ENCODE results near the gene SEZ6. TPM values are rescaled to one million over a fixed set of nuclear protein-coding genes. Genes with fewer than 3 reads are reported as not detected.

Gene SEZ6
- total RNA-seq, 4 donors from 2014 or later = 0.42 to 0.83 (median 0.52) TPM; not detected in 1

DNA sequence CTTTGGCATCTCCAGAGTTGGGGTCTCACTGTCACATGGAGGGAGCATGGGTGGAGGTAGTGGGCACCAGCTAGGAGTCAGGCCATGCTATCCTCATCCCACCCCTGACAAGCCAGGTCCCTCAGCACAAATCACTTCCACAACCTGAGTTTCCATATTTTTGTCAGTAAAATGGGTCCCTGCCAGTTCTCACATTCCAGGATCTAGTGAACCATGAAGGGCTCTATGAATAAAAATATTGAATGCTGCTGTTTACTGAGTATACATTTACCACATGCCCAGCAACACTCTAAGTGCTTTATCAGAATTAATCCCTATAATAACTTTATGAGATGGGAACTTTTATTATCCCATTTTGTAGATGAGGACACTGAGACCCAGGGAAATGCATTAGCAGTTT lies 16.8 kb downstream of the SEZ6 start:
- Histone ChIP-seq H3K4me1 (peaks cover 0 to 8% (median 5%) of the 10 kb centered on the region in 4 donors), H3K9me3 (no peaks in the 10 kb centered on the region), H3K27me3 (peaks cover 0 to 50% (median 0%) of the 10 kb centered on the region in 4 donors), H3K36me3 (no peaks in the 10 kb centered on the region), H3K27ac (replicated peaks in 1 of 4) (no peak overlapping the region), H3K4me3 (no peak overlapping the region)
- TF ChIP-seq, protein P1, sequence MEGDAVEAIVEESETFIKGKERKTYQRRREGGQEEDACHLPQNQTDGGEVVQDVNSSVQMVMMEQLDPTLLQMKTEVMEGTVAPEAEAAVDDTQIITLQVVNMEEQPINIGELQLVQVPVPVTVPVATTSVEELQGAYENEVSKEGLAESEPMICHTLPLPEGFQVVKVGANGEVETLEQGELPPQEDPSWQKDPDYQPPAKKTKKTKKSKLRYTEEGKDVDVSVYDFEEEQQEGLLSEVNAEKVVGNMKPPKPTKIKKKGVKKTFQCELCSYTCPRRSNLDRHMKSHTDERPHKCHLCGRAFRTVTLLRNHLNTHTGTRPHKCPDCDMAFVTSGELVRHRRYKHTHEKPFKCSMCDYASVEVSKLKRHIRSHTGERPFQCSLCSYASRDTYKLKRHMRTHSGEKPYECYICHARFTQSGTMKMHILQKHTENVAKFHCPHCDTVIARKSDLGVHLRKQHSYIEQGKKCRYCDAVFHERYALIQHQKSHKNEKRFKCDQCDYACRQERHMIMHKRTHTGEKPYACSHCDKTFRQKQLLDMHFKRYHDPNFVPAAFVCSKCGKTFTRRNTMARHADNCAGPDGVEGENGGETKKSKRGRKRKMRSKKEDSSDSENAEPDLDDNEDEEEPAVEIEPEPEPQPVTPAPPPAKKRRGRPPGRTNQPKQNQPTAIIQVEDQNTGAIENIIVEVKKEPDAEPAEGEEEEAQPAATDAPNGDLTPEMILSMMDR (IDR thresholded peaks at IDR 0.05) = no peak
- TF ChIP-seq POLR2A (IDR thresholded peaks at IDR 0.05; ENCODE audit: low read depth) (no peak), EP300 (IDR thresholded peaks at IDR 0.05) (no peak)
- no peak for DNase-seq (ENCODE audit: extremely low spot score)
- intact Hi-C loops (cut with DNase I) = no loop called here

DNA sequence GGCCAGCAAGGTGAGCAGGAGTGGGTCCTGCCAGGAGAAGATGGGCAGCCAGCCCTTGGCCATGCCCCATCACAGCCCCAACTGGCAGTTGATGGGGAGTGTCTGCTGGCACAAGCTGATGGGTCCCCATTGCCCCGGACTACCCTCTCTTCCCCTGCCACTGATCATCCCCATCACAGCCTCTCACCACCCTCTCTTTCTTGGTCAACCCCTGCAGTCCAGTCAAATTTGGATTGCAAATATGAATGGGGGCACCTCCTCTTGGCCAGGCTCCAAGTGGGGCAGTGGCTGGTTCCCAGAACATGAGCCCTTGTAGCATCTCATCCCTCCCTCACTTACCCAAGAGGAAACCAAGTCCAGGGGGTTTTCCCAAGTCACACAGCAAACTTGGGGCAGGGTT lies 17.4 kb downstream of the SEZ6 start:
- intact Hi-C loops (cut with DNase I) = no loop called here
- H3K9me3 ChIP-seq = no peaks in the 10 kb centered on the region
- WGBS = 85% methylated on average over 1 of the region's 1 CpG
- peaks cover 5 to 8% (median 5%) of the 10 kb centered on the region in 4 donors for H3K4me1 ChIP-seq
- DNase-seq (ENCODE audit: extremely low spot score) = no peak
- no peaks in the 10 kb centered on the region for H3K36me3 ChIP-seq
- TF ChIP-seq EP300 (IDR thresholded peaks at IDR 0.05) (no peak), POLR2AphosphoS5 (IDR thresholded peaks at IDR 0.05) (no peak), POLR2A (IDR thresholded peaks at IDR 0.05; ENCODE audit: low read depth) (no peak)
- TF ChIP-seq, protein P1 (IDR thresholded peaks at IDR 0.05) = no peak
- H3K4me3 ChIP-seq = no peak overlapping the region
- H3K27ac ChIP-seq (replicated peaks in 1 of 4) = no peak overlapping the region
- peaks cover 0 to 49% (median 0%) of the 10 kb centered on the region in 4 donors for H3K27me3 ChIP-seq

DNA sequence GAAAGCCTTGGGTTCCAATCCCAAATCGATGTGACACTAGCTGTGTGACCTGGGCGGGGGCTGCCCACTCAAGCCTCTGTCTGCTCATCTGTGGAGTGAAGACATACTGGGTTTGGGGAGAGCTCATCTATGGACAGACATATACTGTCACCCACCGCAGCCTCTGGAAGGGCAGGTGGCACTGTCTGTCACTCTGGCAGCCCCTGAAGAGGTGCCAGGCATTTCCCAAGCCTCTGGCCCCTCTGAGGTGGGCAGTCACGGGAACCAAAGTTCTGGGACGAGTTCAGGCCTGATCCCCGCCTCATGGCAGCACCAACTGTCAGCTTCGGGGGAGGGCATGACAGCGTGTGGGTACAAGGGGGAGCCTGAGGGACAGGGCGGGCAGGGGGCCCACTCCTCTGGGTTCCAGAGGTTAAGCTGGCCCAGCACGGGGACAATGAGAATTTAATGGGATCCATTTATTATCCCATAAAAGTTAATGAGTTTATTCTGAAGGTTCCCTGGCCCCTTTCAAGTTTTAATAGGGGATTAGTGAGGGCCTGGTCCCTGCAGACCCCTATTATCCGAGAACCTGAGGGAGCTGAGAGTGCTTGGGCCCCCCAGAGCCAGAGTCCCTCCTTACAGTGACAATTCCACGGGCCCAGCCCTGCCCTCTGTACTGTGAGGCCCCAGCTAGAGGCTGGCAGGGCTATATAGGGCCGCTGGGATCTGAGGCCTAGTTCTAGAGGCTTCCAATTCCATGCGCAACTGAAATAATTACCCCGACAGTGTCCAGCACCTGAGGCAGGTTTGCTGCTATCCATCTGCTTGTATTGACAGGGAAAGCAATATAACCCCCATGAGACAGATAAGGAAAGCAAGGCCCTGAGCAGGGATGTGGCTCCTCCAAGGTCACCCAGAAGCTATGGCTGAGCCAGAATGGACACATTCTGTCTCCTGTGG lies 18.8 kb downstream of the SEZ6 start:
- Histone ChIP-seq H3K36me3 (no peaks in the 10 kb centered on the region), H3K4me1 (peaks cover 8 to 13% (median 9%) of the 10 kb centered on the region in 4 donors), H3K27me3 (peaks cover 0 to 42% (median 0%) of the 10 kb centered on the region in 4 donors), H3K9me3 (no peaks in the 10 kb centered on the region), H3K27ac (replicated peaks in 1 of 4) (no peak overlapping the region), H3K4me3 (no peak overlapping the region)
- no peak for DNase-seq (ENCODE audit: extremely low spot score)
- TF ChIP-seq EP300 (IDR thresholded peaks at IDR 0.05) (no peak), POLR2A (IDR thresholded peaks at IDR 0.05; ENCODE audit: low read depth) (no peak), POLR2AphosphoS5 (IDR thresholded peaks at IDR 0.05) (no peak)
- TF ChIP-seq, protein P1 (IDR thresholded peaks at IDR 0.05) = no peak
- intact Hi-C loops (cut with DNase I) = no loop called here
- 93% methylated on average over 7 of the region's 15 CpGs for WGBS

DNA sequence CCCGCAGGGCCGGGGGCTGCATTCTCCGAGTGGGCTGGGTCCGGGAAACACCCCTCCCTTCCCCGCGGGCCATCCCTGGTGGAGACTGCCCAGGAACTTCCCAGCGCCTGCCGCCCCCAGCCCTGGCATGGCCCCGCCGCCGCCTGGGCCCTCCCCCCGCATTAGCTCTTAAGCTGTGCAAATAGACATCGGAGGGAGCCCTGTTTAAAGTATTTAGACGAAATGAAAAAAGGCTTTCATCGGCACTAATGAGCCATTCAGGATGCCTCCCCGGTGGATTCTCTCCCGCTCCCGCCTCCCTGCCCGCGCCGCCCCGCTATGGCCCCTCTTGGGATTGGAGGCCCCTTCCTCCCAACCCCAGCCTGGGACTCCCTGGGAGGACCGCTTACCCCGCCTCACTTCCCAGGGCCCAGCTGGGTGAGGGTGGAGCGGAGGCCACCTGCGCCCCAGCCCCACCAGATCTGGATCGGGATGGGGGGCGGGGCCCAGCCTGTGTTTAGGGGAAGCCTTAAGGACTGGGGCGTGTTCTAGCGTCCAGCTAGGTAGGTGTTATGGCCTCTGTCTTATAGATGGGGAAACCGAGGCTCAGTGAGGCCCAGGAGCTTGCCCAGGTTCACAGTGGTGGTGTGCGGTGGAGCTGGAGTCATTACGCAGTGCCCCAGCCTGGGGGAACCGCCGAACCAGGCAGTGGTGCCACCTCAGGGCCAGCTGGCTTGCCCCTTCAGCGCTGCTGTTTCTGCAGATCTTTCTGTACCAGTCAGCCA lies 19.7 kb downstream of the SEZ6 start:
- H3K27me3 ChIP-seq = peaks cover 0 to 42% (median 0%) of the 10 kb centered on the region in 4 donors
- H3K9me3 ChIP-seq = no peaks in the 10 kb centered on the region
- H3K4me3 ChIP-seq = no peak overlapping the region
- H3K27ac ChIP-seq (replicated peaks in 1 of 4) = no peak overlapping the region
- WGBS = 49% methylated on average over 18 of the region's 36 CpGs
- H3K4me1 ChIP-seq = peaks cover 8 to 13% (median 10%) of the 10 kb centered on the region in 4 donors
- no peaks in the 10 kb centered on the region for H3K36me3 ChIP-seq
- intact Hi-C loops (cut with DNase I) = no loop called here
- TF ChIP-seq EP300 (IDR thresholded peaks at IDR 0.05) (no peak), POLR2AphosphoS5 (IDR thresholded peaks at IDR 0.05) (no peak), POLR2A (IDR thresholded peaks at IDR 0.05; ENCODE audit: low read depth) (no peak)
- TF ChIP-seq, protein P1 (IDR thresholded peaks at IDR 0.05) = no peak
- DNase-seq (ENCODE audit: extremely low spot score) = no peak

Measured in esophagus muscularis mucosa (tissue), 4 donors.